Measurements from ENCODE around the gene MRTFB. TPM values are rescaled to one million over a fixed set of nuclear protein-coding genes. Genes with fewer than 3 reads are reported as not detected.

Gene MRTFB
- total and polyA plus RNA-seq, 2 donors (not counting 1 experiment from before 2014, with no cell fraction given): 8.8 to 9.8 TPM

DNA sequence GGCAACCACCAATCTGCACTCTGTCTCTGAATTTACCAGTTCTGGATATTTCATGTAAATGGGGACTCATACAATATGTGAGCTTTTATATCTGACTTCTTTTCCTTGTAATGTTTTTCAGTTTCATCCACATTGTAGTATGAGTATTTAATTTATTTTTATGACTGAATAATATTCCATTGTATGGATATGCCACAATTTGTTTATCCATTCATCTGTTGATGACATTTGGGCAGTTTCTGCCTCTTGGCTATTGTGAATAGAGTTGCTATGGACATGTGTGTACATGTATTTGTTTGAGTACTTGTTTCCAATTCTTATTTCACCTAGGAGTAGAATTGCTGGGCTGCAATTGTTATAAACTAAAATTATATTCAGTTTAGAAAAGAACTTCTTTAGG is 126.9 kb downstream of the MRTFB start:
- TF ChIP-seq, protein P1, sequence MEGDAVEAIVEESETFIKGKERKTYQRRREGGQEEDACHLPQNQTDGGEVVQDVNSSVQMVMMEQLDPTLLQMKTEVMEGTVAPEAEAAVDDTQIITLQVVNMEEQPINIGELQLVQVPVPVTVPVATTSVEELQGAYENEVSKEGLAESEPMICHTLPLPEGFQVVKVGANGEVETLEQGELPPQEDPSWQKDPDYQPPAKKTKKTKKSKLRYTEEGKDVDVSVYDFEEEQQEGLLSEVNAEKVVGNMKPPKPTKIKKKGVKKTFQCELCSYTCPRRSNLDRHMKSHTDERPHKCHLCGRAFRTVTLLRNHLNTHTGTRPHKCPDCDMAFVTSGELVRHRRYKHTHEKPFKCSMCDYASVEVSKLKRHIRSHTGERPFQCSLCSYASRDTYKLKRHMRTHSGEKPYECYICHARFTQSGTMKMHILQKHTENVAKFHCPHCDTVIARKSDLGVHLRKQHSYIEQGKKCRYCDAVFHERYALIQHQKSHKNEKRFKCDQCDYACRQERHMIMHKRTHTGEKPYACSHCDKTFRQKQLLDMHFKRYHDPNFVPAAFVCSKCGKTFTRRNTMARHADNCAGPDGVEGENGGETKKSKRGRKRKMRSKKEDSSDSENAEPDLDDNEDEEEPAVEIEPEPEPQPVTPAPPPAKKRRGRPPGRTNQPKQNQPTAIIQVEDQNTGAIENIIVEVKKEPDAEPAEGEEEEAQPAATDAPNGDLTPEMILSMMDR (conservative IDR thresholded peaks at IDR 0.05 in 1 of 2, IDR thresholded peaks at IDR 0.05 in 1 of 2; ENCODE audit: low read depth in 1 of 2, low read length in 2 of 2): no peak
- TF ChIP-seq EZH2 (IDR thresholded peaks at IDR 0.05; ENCODE audit: low read length, missing control alignments): no peak
- Histone ChIP-seq H4K20me1 (ENCODE audit: control insufficient read depth, extremely low read depth, insufficient read depth, low read length) (no peaks in the 10 kb centered on the region), H2AFZ (ENCODE audit: low read length) (no peak overlapping the region), H3K36me3 (ENCODE audit: control insufficient read depth, insufficient read depth, low read length) (no peaks in the 10 kb centered on the region), H3K27ac (ENCODE audit: insufficient read depth, low read length) (no peak overlapping the region), H3K4me3 (replicated peaks in 1 of 4; ENCODE audit: control extremely low read depth in 1 of 4, insufficient read depth in 1 of 4, low read depth in 3 of 4, low read length in 4 of 4) (no peak overlapping the region), H3K9ac (ENCODE audit: insufficient read depth, low read length) (no peak overlapping the region), H3K79me2 (ENCODE audit: control insufficient read depth, insufficient read depth, low read length) (no peaks in the 10 kb centered on the region), H3K4me1 (ENCODE audit: control insufficient read depth, extremely low read depth, insufficient read depth, low read length) (no peaks in the 10 kb centered on the region), H3K27me3 (ENCODE audit: control insufficient read depth, insufficient read depth, low read length) (no peaks in the 10 kb centered on the region), H3K9me3 (ENCODE audit: control insufficient read depth, insufficient read depth, low read depth, low read length) (no peaks in the 10 kb centered on the region), H3K4me2 (ENCODE audit: extremely low read depth, insufficient read depth, low read length) (no peak overlapping the region)
- DNase-seq (ENCODE audit: low read depth in 2 of 2): no peak

DNA sequence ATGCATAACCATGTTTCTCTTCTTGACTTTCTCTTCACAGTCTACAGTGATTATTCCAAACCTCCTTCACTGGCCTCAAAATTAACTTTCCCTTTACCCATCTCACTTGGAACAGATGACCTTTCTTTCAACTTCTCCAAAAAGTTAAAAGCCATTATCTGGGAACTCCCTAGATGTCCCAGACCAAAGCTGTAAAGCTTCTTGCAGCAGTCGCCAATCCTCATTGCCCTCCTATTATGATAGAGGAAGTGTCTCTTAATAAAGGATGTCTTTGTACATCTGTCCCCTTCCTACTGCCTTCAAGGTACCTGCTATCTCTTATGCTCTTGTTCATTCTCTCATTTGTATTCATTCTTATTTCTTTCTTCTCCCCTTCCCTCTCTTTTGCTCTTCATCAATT is 127.5 kb downstream of the MRTFB start:
- DNase-seq (ENCODE audit: low read depth in 2 of 2): no peak
- Histone ChIP-seq H3K27me3 (ENCODE audit: control insufficient read depth, insufficient read depth, low read length) (no peaks in the 10 kb centered on the region), H3K4me2 (ENCODE audit: extremely low read depth, insufficient read depth, low read length) (no peak overlapping the region), H3K27ac (ENCODE audit: insufficient read depth, low read length) (no peak overlapping the region), H3K79me2 (ENCODE audit: control insufficient read depth, insufficient read depth, low read length) (no peaks in the 10 kb centered on the region), H4K20me1 (ENCODE audit: control insufficient read depth, extremely low read depth, insufficient read depth, low read length) (no peaks in the 10 kb centered on the region), H2AFZ (ENCODE audit: low read length) (no peak overlapping the region), H3K9me3 (ENCODE audit: control insufficient read depth, insufficient read depth, low read depth, low read length) (no peaks in the 10 kb centered on the region), H3K36me3 (ENCODE audit: control insufficient read depth, insufficient read depth, low read length) (no peaks in the 10 kb centered on the region), H3K4me3 (replicated peaks in 1 of 4; ENCODE audit: control extremely low read depth in 1 of 4, insufficient read depth in 1 of 4, low read depth in 3 of 4, low read length in 4 of 4) (no peak overlapping the region), H3K4me1 (ENCODE audit: control insufficient read depth, extremely low read depth, insufficient read depth, low read length) (no peaks in the 10 kb centered on the region), H3K9ac (ENCODE audit: insufficient read depth, low read length) (no peak overlapping the region)
- no peak for TF ChIP-seq EZH2 (IDR thresholded peaks at IDR 0.05; ENCODE audit: low read length, missing control alignments)

DNA sequence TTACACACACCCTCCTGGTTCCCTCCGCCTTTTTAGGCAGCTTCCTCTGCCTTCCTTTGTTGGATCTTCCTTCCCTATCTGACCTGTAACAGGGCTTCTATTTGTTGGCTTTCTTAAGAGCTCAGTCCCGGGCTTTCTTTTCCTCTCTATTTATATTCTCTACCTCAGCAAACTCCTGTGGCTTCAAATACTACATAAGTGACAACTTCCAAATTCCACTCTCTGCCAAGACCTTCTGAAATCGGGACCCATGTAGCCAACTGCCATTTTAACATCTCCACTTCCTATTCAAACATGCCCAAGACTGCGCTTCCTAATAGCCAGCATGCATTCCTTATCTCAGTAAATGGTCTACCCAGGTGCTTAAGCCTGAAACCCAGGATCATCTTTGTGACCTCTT is 128.1 kb downstream of the MRTFB start:
- no peak overlapping the region for H2AFZ ChIP-seq (ENCODE audit: low read length)
- H3K36me3 ChIP-seq (ENCODE audit: control insufficient read depth, insufficient read depth, low read length): no peaks in the 10 kb centered on the region
- no peak overlapping the region for H3K4me3 ChIP-seq (replicated peaks in 1 of 4; ENCODE audit: control extremely low read depth in 1 of 4, insufficient read depth in 1 of 4, low read depth in 3 of 4, low read length in 4 of 4)
- no peak overlapping the region for H3K27ac ChIP-seq (ENCODE audit: insufficient read depth, low read length)
- TF ChIP-seq EZH2 (IDR thresholded peaks at IDR 0.05; ENCODE audit: low read length, missing control alignments): no peak
- TF ChIP-seq, protein P1 (conservative IDR thresholded peaks at IDR 0.05 in 1 of 2, IDR thresholded peaks at IDR 0.05 in 1 of 2; ENCODE audit: low read depth in 1 of 2, low read length in 2 of 2): no peak
- no peak overlapping the region for H3K4me2 ChIP-seq (ENCODE audit: extremely low read depth, insufficient read depth, low read length)
- H4K20me1 ChIP-seq (ENCODE audit: control insufficient read depth, extremely low read depth, insufficient read depth, low read length): no peaks in the 10 kb centered on the region
- H3K27me3 ChIP-seq (ENCODE audit: control insufficient read depth, insufficient read depth, low read length): no peaks in the 10 kb centered on the region
- no peaks in the 10 kb centered on the region for H3K9me3 ChIP-seq (ENCODE audit: control insufficient read depth, insufficient read depth, low read depth, low read length)
- H3K4me1 ChIP-seq (ENCODE audit: control insufficient read depth, extremely low read depth, insufficient read depth, low read length): no peaks in the 10 kb centered on the region
- H3K9ac ChIP-seq (ENCODE audit: insufficient read depth, low read length): no peak overlapping the region
- no peaks in the 10 kb centered on the region for H3K79me2 ChIP-seq (ENCODE audit: control insufficient read depth, insufficient read depth, low read length)
- no peak for DNase-seq (ENCODE audit: low read depth in 2 of 2)

All from fibroblast of lung (primary cell).